ENCODE results near the gene FAM120AOS. TPM values are rescaled to one million over a fixed set of nuclear protein-coding genes. Genes with fewer than 3 reads are reported as not detected.

Gene FAM120AOS
- total and polyA plus RNA-seq, 2 experiments from 2014 or later = 71.9 to 74.6 TPM

- DNase-seq (ENCODE audit: low read depth in 1 of 2, low spot score in 1 of 2) = no peak
- H3K9me3 ChIP-seq (ENCODE audit: low read depth) = no peaks in the 10 kb centered on the region
- peaks cover 10% of the 10 kb centered on the region for H3K4me1 ChIP-seq (ENCODE audit: low read depth)
- no peak for TF ChIP-seq CTCF (IDR thresholded peaks at IDR 0.05; ENCODE audit: low read depth, low read length)
- H3K27ac ChIP-seq = no peak overlapping the region
- no peaks in the 10 kb centered on the region for H3K27me3 ChIP-seq
- H3K4me3 ChIP-seq = no peak overlapping the region
- no peaks in the 10 kb centered on the region for H3K36me3 ChIP-seq
Measured at GRCh38 chr9:93435386-93435785, 18.0 kb downstream of the FAM120AOS start.

GRCh38 chr9:93434056-93434455, 19.3 kb downstream of the FAM120AOS start:
- Histone ChIP-seq H3K9me3 (ENCODE audit: low read depth) (no peaks in the 10 kb centered on the region), H3K4me1 (ENCODE audit: low read depth) (peaks cover 10% of the 10 kb centered on the region), H3K27me3 (no peaks in the 10 kb centered on the region), H3K27ac (no peak overlapping the region), H3K4me3 (no peak overlapping the region), H3K36me3 (no peaks in the 10 kb centered on the region)
- no peak for DNase-seq (ENCODE audit: low read depth in 1 of 2, low spot score in 1 of 2)
- TF ChIP-seq CTCF (IDR thresholded peaks at IDR 0.05; ENCODE audit: low read depth, low read length) = no peak

GRCh38 chr9:93432964-93433363, 20.4 kb downstream of the FAM120AOS start:
- no peak for TF ChIP-seq CTCF (IDR thresholded peaks at IDR 0.05; ENCODE audit: low read depth, low read length)
- no peaks in the 10 kb centered on the region for H3K36me3 ChIP-seq
- H3K4me1 ChIP-seq (ENCODE audit: low read depth) = peaks cover 10% of the 10 kb centered on the region
- no peaks in the 10 kb centered on the region for H3K9me3 ChIP-seq (ENCODE audit: low read depth)
- H3K27me3 ChIP-seq = no peaks in the 10 kb centered on the region
- no peak overlapping the region for H3K4me3 ChIP-seq
- no peak overlapping the region for H3K27ac ChIP-seq
- no peak for DNase-seq (ENCODE audit: low read depth in 1 of 2, low spot score in 1 of 2)

DNA sequence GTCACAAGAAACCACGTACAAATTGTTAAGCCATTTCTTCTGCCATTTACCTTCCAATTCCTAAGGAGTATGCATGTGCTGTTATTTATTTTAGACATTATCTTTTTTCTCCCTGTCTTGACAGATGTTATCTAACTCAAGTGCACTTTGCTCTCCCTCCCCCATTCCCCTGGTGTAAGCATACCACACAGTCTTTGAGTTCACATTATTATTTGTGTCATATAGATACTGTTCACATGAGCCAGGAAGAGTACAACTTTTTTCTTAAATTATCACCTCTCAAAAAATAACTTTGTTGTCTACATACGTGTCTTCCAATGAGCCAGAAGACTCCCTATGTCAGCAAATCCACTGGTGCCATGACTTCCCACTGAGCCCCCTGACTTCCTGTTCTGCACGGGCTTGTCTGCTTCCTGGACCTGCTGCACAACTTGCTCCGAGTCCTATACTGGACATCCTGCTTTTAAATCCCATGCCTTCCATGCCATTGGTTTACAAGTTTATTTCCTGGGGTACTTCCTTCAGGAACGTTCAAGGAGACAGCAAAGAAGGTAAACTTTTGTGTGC, 21.8 kb downstream of the FAM120AOS start:
- no peaks in the 10 kb centered on the region for H3K9me3 ChIP-seq (ENCODE audit: low read depth)
- no peaks in the 10 kb centered on the region for H3K36me3 ChIP-seq
- no peaks in the 10 kb centered on the region for H3K27me3 ChIP-seq
- no peak for DNase-seq (ENCODE audit: low read depth in 1 of 2, low spot score in 1 of 2)
- peaks cover 10% of the 10 kb centered on the region for H3K4me1 ChIP-seq (ENCODE audit: low read depth)
- TF ChIP-seq CTCF (IDR thresholded peaks at IDR 0.05; ENCODE audit: low read depth, low read length) = no peak
- peak overlapping the region; percentile 40 for H3K27ac ChIP-seq
- no peak overlapping the region for H3K4me3 ChIP-seq

GRCh38 chr9:93427655-93428379, 25.6 kb downstream of the FAM120AOS start:
- H3K27me3 ChIP-seq = no peaks in the 10 kb centered on the region
- H3K9me3 ChIP-seq (ENCODE audit: low read depth) = no peaks in the 10 kb centered on the region
- H3K27ac ChIP-seq = no peak overlapping the region
- no peak for DNase-seq (ENCODE audit: low read depth in 1 of 2, low spot score in 1 of 2)
- H3K36me3 ChIP-seq = no peaks in the 10 kb centered on the region
- no peak overlapping the region for H3K4me3 ChIP-seq
- peaks cover 10% of the 10 kb centered on the region for H3K4me1 ChIP-seq (ENCODE audit: low read depth)
- peak; percentile 38 for TF ChIP-seq CTCF (IDR thresholded peaks at IDR 0.05; ENCODE audit: low read depth, low read length)

Measured in cardiac muscle cell (in vitro differentiated cells and primary cell).